GM18520 (cell line): ENCODE data around the gene SCYL1.

Experiments
- ATAC-seq: cut with Tn5 transposase; IDR thresholded peaks from one replicate; pipeline ENCODE4 v1.9.1; 2021; ENCODE audit not compliant: unreplicated experiment

SCYL1 gene

GRCh38 chr11:65532388-65533064, 7.6 kb downstream of the SCYL1 start:
- no peak for ATAC-seq

GRCh38 chr11:65535102-65535501, 10.2 kb downstream of the SCYL1 start:
- ATAC-seq: no peak

- ATAC-seq: no peak
Measured at GRCh38 chr11:65536412-65537295, 11.8 kb downstream of the SCYL1 start.

GRCh38 chr11:65537296-65537597, 12.4 kb downstream of the SCYL1 start:
- no peak for ATAC-seq

DNA sequence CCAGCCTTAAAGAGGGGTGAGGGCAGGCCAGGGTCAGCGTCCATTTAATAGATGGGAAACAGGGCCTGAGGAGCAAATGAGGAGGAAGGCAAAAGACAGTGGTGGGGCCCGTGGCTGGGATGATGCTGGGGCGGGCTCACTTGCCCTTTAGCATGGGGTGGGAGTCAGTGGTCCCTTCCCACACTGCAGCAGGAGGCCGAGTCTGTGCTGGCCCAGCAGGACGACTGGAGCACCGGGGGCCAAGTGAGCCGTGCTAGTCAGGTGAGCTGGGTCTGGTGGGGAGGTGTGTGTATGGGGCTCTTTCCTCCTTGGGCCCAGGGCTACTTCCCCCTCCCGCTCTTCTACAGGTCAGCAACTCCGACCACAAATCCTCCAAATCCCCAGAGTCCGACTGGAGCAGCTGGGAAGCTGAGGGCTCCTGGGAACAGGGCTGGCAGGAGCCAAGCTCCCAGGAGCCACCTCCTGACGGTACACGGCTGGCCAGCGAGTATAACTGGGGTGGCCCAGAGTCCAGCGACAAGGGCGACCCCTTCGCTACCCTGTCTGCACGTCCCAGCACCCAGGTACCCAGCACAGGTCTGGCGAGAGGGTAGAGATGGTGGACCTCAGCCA, 12.8 kb downstream of the SCYL1 start:
- no peak for ATAC-seq

DNA sequence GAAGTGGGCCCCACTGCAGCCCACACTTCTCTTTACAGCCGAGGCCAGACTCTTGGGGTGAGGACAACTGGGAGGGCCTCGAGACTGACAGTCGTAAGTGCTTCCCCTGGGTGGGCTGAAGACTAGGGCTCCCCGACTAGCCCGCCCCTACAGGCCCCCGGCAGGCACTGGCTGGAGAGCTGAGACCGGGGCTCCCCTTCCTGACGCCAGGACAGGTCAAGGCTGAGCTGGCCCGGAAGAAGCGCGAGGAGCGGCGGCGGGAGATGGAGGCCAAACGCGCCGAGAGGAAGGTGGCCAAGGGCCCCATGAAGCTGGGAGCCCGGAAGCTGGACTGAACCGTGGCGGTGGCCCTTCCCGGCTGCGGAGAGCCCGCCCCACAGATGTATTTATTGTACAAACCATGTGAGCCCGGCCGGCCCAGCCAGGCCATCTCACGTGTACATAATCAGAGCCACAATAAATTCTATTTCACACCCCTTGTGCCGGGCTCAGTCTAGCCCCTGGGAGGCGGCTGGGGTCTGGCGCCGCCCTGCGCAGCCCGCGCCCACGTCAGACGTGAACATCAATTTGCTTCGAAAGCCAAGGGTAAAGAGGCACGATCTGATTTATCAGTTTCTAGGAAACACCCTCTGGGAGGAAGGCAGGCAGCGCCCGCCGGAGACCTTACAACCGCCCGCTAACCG, 13.5 kb downstream of the SCYL1 start:
- ATAC-seq: no peak

DNA sequence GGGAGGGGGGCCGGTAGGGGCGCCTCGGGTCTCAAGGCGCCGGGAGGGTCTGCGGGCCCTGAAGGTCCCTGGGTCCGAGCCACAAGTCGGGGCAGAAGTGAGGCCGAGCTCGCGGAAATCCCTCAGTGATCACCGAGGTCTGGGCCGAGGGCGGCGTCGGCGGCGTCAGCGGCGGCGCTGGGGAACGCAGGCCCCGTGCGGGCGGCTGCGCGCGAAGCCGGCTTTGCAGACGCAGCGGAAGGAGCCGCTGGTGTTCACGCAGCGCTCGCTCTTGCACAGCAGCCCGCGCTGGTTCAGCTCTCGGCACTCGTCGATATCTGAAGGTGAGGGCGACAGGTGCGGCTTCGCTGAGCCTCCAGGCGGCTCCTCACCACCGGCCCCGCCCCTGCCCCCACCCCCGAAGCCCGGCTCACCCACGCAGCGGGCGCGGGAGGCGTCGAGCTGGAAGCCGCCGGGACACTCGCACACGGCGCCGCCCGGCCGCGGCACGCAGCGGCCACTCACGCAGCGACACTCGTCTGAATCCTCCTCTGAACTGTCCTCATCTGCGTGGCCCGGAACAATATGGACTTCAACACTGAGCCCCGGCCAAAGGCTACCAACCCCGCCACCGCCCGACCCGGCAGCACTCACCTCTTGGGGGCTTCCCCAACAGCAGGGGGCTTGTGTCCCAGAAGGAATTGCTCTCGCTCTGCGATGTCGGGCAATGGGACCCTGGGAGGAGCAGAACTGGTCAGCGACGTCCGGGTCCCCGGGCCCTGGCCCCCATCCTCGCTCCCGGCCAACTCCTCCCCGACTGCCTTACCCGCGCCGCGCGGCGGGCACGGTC, 14.2 kb downstream of the SCYL1 start:
- no peak for ATAC-seq

GRCh38 chr11:65539744-65540289, 14.9 kb downstream of the SCYL1 start:
- ATAC-seq: peak; percentile 38

GRCh38 chr11:65540290-65541092, 15.6 kb downstream of the SCYL1 start:
- ATAC-seq: peak; percentile 34

DNA sequence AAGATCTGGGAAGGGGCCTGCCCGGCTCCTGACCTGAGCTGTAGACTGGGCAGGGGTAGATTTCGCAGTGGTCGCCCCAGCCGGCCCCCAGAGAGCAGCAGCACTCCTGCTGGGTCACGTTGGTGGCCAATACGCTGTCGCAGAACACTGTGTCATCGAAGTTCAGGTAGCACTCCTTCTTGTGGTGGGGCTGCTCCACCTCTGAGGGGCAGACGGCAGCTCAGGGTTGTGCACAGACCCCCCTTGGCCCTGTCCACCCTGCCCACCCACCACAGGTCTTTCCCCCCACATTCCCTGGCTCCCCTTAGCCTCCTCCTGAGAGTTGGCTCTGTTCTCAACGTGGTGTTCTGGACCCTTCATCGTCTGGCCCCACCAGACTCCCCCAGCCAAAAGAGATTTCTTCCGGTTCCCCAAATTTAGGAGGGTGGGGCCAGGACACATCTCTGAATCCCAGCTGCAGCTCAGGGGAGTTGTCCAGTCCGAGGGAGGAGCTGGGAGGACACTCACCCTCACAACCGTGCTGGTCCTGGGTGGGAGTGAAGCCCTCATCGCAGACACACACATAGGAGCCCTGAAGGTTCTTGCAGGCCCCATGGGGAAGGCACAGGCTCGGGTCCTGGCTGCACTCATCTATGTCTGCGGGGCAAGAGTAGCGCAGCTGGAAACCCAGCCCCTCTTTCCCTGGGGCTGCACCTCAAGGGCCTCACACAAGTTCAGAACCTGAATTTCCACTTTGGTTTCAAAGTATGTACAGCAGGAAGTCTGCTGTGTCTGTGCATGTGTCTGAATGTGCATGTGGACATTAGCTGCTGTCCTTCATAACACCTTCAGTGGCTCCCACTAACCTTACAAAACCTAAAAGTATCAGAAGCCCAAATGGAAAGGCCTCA, 16.5 kb downstream of the SCYL1 start:
- ATAC-seq: no peak

DNA sequence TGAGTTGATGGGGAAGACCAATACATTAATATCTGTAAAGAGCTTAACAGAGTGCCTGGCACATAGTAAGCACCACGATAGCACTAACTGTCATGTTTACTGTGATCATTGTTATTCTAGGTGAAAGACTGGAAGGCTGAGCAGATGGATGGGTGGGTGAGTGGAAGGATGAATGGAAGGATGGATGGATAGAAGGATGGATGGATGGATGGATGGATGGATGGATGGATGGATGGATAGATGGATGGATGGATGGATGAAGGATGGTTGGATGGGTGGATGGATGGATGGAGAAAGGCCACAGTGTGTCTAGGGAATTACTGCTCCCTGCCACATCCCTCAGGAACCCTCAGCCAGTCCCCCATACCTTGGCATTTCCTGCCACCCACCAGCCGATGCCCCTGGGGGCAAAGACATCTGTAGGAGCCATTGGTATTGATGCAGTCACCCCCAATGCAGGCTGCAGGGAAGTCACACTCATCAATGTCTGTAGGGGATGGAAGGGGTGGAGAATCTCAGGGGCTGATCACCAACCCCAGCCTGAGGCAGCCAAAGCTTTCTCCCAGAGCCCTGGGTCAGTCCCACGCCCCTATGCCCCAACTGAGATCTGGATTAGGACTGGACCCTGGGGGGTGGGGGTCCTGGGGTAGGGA, 18.0 kb downstream of the SCYL1 start:
- ATAC-seq: no peak

DNA sequence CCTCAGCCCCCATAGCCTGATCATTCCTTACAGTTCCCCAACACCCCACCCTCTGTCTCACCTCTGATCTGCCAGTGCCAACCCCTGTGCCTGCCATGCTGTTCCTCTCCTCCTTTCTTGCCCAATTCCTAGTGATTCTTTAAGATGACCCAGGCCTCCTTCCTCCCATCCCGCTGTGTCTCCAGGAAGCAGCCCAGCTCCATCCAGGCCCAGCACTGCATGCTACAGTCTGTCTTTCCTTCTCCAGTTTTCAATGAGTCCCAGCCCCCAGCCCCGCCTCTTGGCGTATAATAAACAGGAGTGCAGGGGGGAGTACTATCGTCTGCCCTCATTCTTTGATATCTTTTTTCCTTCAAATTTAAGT, 21.0 kb downstream of the SCYL1 start:
- ATAC-seq: no peak

GRCh38 chr11:65546217-65546958, 21.5 kb downstream of the SCYL1 start:
- no peak for ATAC-seq

DNA sequence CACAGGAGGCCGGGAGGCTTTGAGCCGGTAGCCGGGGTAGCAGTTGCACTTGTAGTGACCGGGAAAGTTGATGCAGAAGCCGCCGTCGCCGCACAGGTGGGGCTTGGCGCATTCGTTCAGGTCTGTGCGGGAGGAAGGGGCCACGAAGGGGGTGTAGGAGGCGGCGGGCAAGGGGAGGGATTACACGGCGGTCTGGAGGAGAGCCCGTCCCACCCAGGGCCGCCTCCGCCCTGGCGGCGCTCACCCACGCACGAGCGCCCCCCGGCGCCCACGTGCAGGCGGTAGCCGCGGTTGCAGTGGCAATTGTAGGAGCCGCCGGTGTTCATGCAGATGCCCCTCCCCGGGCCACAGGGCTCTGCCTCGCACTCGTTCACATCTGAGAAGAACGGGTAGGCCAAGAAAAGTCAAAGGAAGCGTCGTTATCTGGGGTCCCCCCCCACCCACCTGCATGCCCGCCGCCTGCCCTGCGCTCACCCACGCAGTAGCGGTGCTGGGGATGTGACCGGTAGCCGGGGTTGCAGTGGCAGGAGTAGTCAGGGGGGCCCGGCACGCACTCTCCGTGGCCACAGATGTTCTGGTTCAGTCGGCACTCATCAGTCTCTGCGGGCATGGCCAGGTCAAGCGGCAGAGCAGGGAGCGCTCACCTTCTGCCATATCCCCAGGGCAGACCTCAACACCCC, 22.7 kb downstream of the SCYL1 start:
- no peak for ATAC-seq

DNA sequence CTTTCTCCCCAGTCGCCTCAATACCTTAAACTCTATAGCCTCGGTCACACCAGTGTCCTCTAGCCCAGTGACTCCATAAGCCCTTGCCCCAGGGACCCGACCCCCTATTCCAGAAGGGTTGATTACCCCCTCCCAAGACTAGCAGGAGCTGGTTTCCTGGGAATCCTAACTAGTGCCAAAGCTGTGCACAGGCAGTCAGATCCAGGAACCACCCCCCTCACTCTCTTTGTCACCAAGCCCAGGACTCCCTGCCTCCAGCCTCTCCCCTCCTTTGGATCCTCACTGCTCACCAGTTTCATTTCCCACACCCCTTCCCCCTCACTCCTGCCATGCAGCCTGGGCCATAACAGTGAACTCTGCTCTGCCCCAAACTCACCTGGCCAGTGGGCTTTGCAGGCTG, 23.5 kb downstream of the SCYL1 start:
- ATAC-seq: no peak

- no peak for ATAC-seq
Measured at GRCh38 chr11:65549096-65549495, 24.2 kb downstream of the SCYL1 start.
